GM18858 (cell line): ENCODE results near the gene TGFB1I1.
"Not testable (repeated sequence)": the region's sequence is repeated elsewhere in the genome, so short reads cannot be mapped to it uniquely, and the experiment has no call there.

Source experiments
- ATAC-seq: cut with Tn5 transposase; IDR thresholded peaks from one replicate; pipeline ENCODE4 v1.9.1; 2021; ENCODE audit not compliant: unreplicated experiment

Gene TGFB1I1

GRCh38 chr16:31487071-31487719 lies 15.2 kb downstream of the TGFB1I1 start:
- ATAC-seq = no peak

GRCh38 chr16:31487720-31488467 lies 15.9 kb downstream of the TGFB1I1 start:
- ATAC-seq = peak; percentile 69

- ATAC-seq = no peak
These were observed 16.7 kb downstream of the TGFB1I1 start for GRCh38 chr16:31488468-31489297.

GRCh38 chr16:31489298-31489564 lies 17.3 kb downstream of the TGFB1I1 start:
- no peak for ATAC-seq

GRCh38 chr16:31489616-31490584 lies 17.9 kb downstream of the TGFB1I1 start:
- ATAC-seq = no peak

GRCh38 chr16:31491778-31492418 lies 19.9 kb downstream of the TGFB1I1 start:
- no peak for ATAC-seq

- ATAC-seq = no peak
These were observed 21.7 kb downstream of the TGFB1I1 start for GRCh38 chr16:31493506-31494125.

- no peak for ATAC-seq
These were observed 24.7 kb downstream of the TGFB1I1 start for GRCh38 chr16:31496670-31497069.

- no peak for ATAC-seq
These were observed 26.5 kb downstream of the TGFB1I1 start for GRCh38 chr16:31498493-31498892.

GRCh38 chr16:31499928-31500327 lies 28.0 kb downstream of the TGFB1I1 start:
- no peak for ATAC-seq

- no peak for ATAC-seq
These were observed 29.4 kb downstream of the TGFB1I1 start for GRCh38 chr16:31501226-31501965.

GRCh38 chr16:31501966-31502348 lies 30.0 kb downstream of the TGFB1I1 start:
- ATAC-seq = no peak

- no peak for ATAC-seq
These were observed 31.0 kb downstream of the TGFB1I1 start for GRCh38 chr16:31502981-31503380.

- ATAC-seq = not testable (repeated sequence)
These were observed 31.6 kb downstream of the TGFB1I1 start for GRCh38 chr16:31503555-31503954.

GRCh38 chr16:31504159-31504558 lies 32.2 kb downstream of the TGFB1I1 start:
- no peak for ATAC-seq

GRCh38 chr16:31505483-31505882 lies 33.5 kb downstream of the TGFB1I1 start:
- ATAC-seq = peak; percentile 55

GRCh38 chr16:31507617-31507928 lies 35.6 kb downstream of the TGFB1I1 start:
- no peak for ATAC-seq

GRCh38 chr16:31507929-31508705 lies 36.2 kb downstream of the TGFB1I1 start, which contains the start of gene RUSF1:
Gene RUSF1 (minus strand): TSS chr16:31508391. CDS start chr16:31508373, 18 bp downstream.
- ATAC-seq = peak; percentile 79
